Medulla oblongata (tissue), 1 donor: Measurements from ENCODE around the gene SP2.

Experiments used
- DNase-seq: peaks from one replicate; pipeline ENCODE4 v3.0.0-alpha.2; 2015; ENCODE audit errors: extremely low spot score

The SP2 gene

GRCh38 chr17:47973541-47973940 lies 77.5 kb downstream of the SP2 start:
- DNase-seq: no peak

- DNase-seq: no peak
These were observed 79.3 kb downstream of the SP2 start for GRCh38 chr17:47975189-47975822.

- DNase-seq: no peak
These were observed 79.8 kb downstream of the SP2 start for GRCh38 chr17:47975823-47976205.

GRCh38 chr17:47978324-47978723 lies 82.3 kb downstream of the SP2 start:
- peak; percentile 55 for DNase-seq
